Caco-2 (cell line): Measurements from ENCODE around the gene UNK. TPM values are rescaled to one million over a fixed set of nuclear protein-coding genes. Genes with fewer than 3 reads are reported as not detected.

ENCODE experiments used
- BruUV-seq: library from RNA; stranded (reverse); fragments of 400-500 nt; replicated peaks from 2 replicates; lab custom pipeline; 2021; lab: Mats Ljungman, UMichigan
- CTCF ChIA-PET: fragments of 300-600 bp; sonication (Branson Sonifier 250); formaldehyde crosslinking; loops from one replicate; lab custom pipeline; 2022; ENCODE audit warnings: antibody characterized with exemption; lab: Charles Lee
- POLR2A ChIA-PET: fragments of 300-600 bp; sonication (Branson Sonifier 250); formaldehyde crosslinking; loops from one replicate; lab custom pipeline; 2022; ENCODE audit warnings: antibody characterized with exemption; lab: Charles Lee
- DNase-seq, 2 experiments: peaks; one replicate each; pipeline versions ENCODE4 v3.0.0 to v3.0.0-alpha.2; 2020 to 2022
- H3K27me3 ChIP-seq: replicated peaks from 2 replicates; pipeline ENCODE4 v1.6.0; 2011; ENCODE audit warnings: low read length; ENCODE audit not compliant: control insufficient read depth, insufficient read depth
- H3K36me3 ChIP-seq: 2 replicates; pipeline ENCODE4 v1.5.1; 2011; ENCODE audit warnings: low read length; ENCODE audit not compliant: control insufficient read depth, insufficient read depth
- H3K4me1 ChIP-seq: fragments of 250-450 bp; sonication (Bioruptor Pico); 2 replicates; pipeline ENCODE4 v1.5.1; 2020; ENCODE audit warnings: mild to moderate bottlenecking
- H3K4me3 ChIP-seq: 2 replicates; pipeline ENCODE4 v1.5.1; 2011; ENCODE audit warnings: low read depth, mild to moderate bottlenecking, control low read depth, low read length
- H3K9me3 ChIP-seq: fragments of 250-450 bp; sonication (Bioruptor Pico); 2 replicates; pipeline ENCODE4 v1.5.1; 2020; ENCODE audit warnings: mild to moderate bottlenecking, moderate library complexity
- H3K27ac Mint-ChIP-seq: one replicate; pipeline ENCODE4 v1.8.0; 2022; ENCODE audit warnings: mixed read lengths; ENCODE audit not compliant: unreplicated experiment
- H3K27me3 Mint-ChIP-seq: one replicate; pipeline ENCODE4 v1.8.0; 2022; ENCODE audit warnings: mixed read lengths; ENCODE audit not compliant: insufficient read depth, unreplicated experiment
- H3K36me3 Mint-ChIP-seq: one replicate; pipeline ENCODE4 v1.8.0; 2022; ENCODE audit warnings: mild to moderate bottlenecking, mixed read lengths; ENCODE audit not compliant: insufficient read depth, unreplicated experiment
- H3K4me1 Mint-ChIP-seq: one replicate; pipeline ENCODE4 v1.8.0; 2022; ENCODE audit warnings: low read depth, mixed read lengths; ENCODE audit not compliant: unreplicated experiment
- H3K4me3 Mint-ChIP-seq: one replicate; pipeline ENCODE4 v1.8.0; 2022; ENCODE audit warnings: mild to moderate bottlenecking, moderate library complexity, mixed read lengths; ENCODE audit not compliant: unreplicated experiment
- H3K9me3 Mint-ChIP-seq: one replicate; pipeline ENCODE4 v1.8.0; 2022; ENCODE audit warnings: mixed read lengths; ENCODE audit not compliant: unreplicated experiment
- CTCF ChIP-seq, 2 experiments: fragments of 200-600 bp in 1 of 2; IDR thresholded peaks; 1 replicate in 1 of 2; 2 replicates in 1 of 2; pipeline versions ENCODE4 v1.5.1 to v1.8.0; 2011 to 2022; ENCODE audit warnings: antibody characterized with exemption in 1 of 2, control low read depth in 1 of 2, inconsistent platforms in 1 of 2, low read depth in 1 of 2, low read length in 1 of 2, mild to moderate bottlenecking in 1 of 2, moderate library complexity in 1 of 2; ENCODE audit not compliant: insufficient read depth in 1 of 2, severe bottlenecking in 1 of 2, unreplicated experiment in 1 of 2
- intact Hi-C: fragments of 100-400 bp; cut with micrococcal nuclease; formaldehyde crosslinking; loops from one replicate; pipeline ENCODE4 v1.10.0; 2022; ENCODE audit not compliant: unreplicated experiment
- total RNA-seq: library from RNA; stranded (reverse); gene quantifications from 2 replicates; pipeline ENCODE4 v1.2.3, GENCODE V29; 2022

UNK gene
- total RNA-seq, 1 experiment from 2014 or later, result 33.3 TPM

GRCh38 chr17:75773121-75773807 lies 11.3 kb upstream of the UNK start:
- intact Hi-C loops, result no loop called here
- POLR2A ChIA-PET, result no interaction called here
- peaks cover 11% of the 10 kb centered on the region for H3K4me1 ChIP-seq
- TF ChIP-seq CTCF (IDR thresholded peaks at IDR 0.05; ENCODE audit: insufficient read depth in 1 of 2, low read depth in 1 of 2, low read length in 1 of 2, severe bottlenecking in 1 of 2, unreplicated experiment in 1 of 2), result no peak
- no TSS peak for BruUV-seq
- H3K27me3 Mint-ChIP-seq, result no peaks in the 10 kb centered on the region
- no peak overlapping the region for H3K4me3 ChIP-seq
- peak overlapping the region; percentile 34 for H3K4me3 Mint-ChIP-seq
- H3K9me3 Mint-ChIP-seq, result no peaks in the 10 kb centered on the region
- CTCF ChIA-PET, result interaction anchor here (1.4 kb wide), 1 partner anchor 10 kb away, joined by 7 read pairs; no protein-coding TSS in a partner anchor
- peaks cover 21% of the 10 kb centered on the region for H3K4me1 Mint-ChIP-seq
- H3K27me3 ChIP-seq, result no peaks in the 10 kb centered on the region
- no peaks in the 10 kb centered on the region for H3K9me3 ChIP-seq
- H3K27ac Mint-ChIP-seq, result peak overlapping the region; percentile 74
- no peak for DNase-seq
- peaks cover 73% of the 10 kb centered on the region for H3K36me3 Mint-ChIP-seq
- no peaks in the 10 kb centered on the region; the same call in 1 of the 2 replicates for H3K36me3 ChIP-seq

GRCh38 chr17:75773808-75774470 lies 10.7 kb upstream of the UNK start:
- peak in 1 of 2 experiments; percentile 61 for DNase-seq
- Histone ChIP-seq H3K4me3 (no peak overlapping the region), H3K9me3 (no peaks in the 10 kb centered on the region), H3K36me3 (peaks cover 2% of the 10 kb centered on the region; the same call in 1 of the 2 replicates), H3K27me3 (no peaks in the 10 kb centered on the region), H3K4me1 (peaks cover 11% of the 10 kb centered on the region)
- peak overlapping the region; percentile 52 for H3K4me3 Mint-ChIP-seq
- peak overlapping the region; percentile 74 for H3K27ac Mint-ChIP-seq
- no peaks in the 10 kb centered on the region for H3K9me3 Mint-ChIP-seq
- no TSS peak for BruUV-seq
- H3K36me3 Mint-ChIP-seq, result peaks cover 80% of the 10 kb centered on the region
- CTCF ChIA-PET, result interaction anchor here (1.4 to 1.5 kb wide), 2 partner anchors 9 to 26 kb away, joined by 3 to 7 read pairs; no protein-coding TSS in a partner anchor
- no peaks in the 10 kb centered on the region for H3K27me3 Mint-ChIP-seq
- intact Hi-C loops, result loop anchor here (1.0 kb wide), 1 partner anchor 9 kb away; the partner anchor contains the start of gene GALK1
- peak; percentile 30 to 34 for TF ChIP-seq CTCF (IDR thresholded peaks at IDR 0.05; ENCODE audit: insufficient read depth in 1 of 2, low read depth in 1 of 2, low read length in 1 of 2, severe bottlenecking in 1 of 2, unreplicated experiment in 1 of 2)
- peaks cover 22% of the 10 kb centered on the region for H3K4me1 Mint-ChIP-seq
- POLR2A ChIA-PET, result no interaction called here

- no peak for TF ChIP-seq CTCF (IDR thresholded peaks at IDR 0.05; ENCODE audit: insufficient read depth in 1 of 2, low read depth in 1 of 2, low read length in 1 of 2, severe bottlenecking in 1 of 2, unreplicated experiment in 1 of 2)
- Mint-ChIP-seq H3K27me3 (peaks cover under 1% of the 10 kb centered on the region), H3K4me3 (peak overlapping the region; percentile 52), H3K9me3 (no peaks in the 10 kb centered on the region), H3K27ac (peak overlapping the region; percentile 74), H3K36me3 (peaks cover 85% of the 10 kb centered on the region), H3K4me1 (peaks cover 24% of the 10 kb centered on the region)
- no TSS peak for BruUV-seq
- Histone ChIP-seq H3K36me3 (peaks cover 2% of the 10 kb centered on the region; the same call in 1 of the 2 replicates), H3K9me3 (no peaks in the 10 kb centered on the region), H3K27me3 (no peaks in the 10 kb centered on the region), H3K4me1 (peaks cover 11% of the 10 kb centered on the region), H3K4me3 (no peak overlapping the region)
- CTCF ChIA-PET, result interaction anchor here (0.6 to 1.5 kb wide), 2 partner anchors 9 to 27 kb away, joined by 3 to 4 read pairs; no protein-coding TSS in a partner anchor
- POLR2A ChIA-PET, result interaction anchor here (0.5 kb wide), 1 partner anchor 13 kb away, joined by 3 read pairs; no protein-coding TSS in a partner anchor
- DNase-seq, result no peak
- intact Hi-C loops, result loop anchor here (1.0 kb wide), 1 partner anchor 9 kb away; the partner anchor contains the start of gene GALK1
These were observed 10.1 kb upstream of the UNK start for GRCh38 chr17:75774471-75774990.
